Stimulated activated CD4-positive, alpha-beta T cell treated with anti-CD3 and anti-CD28 coated beads, Interleukin-2, amount 100 ng/mL, for 48 hours (primary cell): ENCODE results near the gene PPP6R3.

Experiments
- DNase-seq, 2 donors: peaks; one replicate each; pipeline ENCODE4 v3.0.0-alpha.2; 2020

PPP6R3 gene

GRCh38 chr11:68569357-68569756 lies 108.8 kb downstream of the PPP6R3 start:
- DNase-seq: no peak

GRCh38 chr11:68570691-68571090 lies 110.1 kb downstream of the PPP6R3 start:
- DNase-seq: no peak

- no peak for DNase-seq
These were observed 113.8 kb downstream of the PPP6R3 start for GRCh38 chr11:68574308-68574707.

GRCh38 chr11:68575025-68575665 lies 114.6 kb downstream of the PPP6R3 start:
- DNase-seq: no peak

GRCh38 chr11:68579455-68579854 lies 118.9 kb downstream of the PPP6R3 start:
- no peak for DNase-seq

- no peak for DNase-seq
These were observed 120.9 kb downstream of the PPP6R3 start for GRCh38 chr11:68581439-68581838.

GRCh38 chr11:68581901-68582300 lies 121.3 kb downstream of the PPP6R3 start:
- DNase-seq: no peak

- no peak for DNase-seq
These were observed 122.0 kb downstream of the PPP6R3 start for GRCh38 chr11:68582416-68583040.

GRCh38 chr11:68583041-68583446 lies 122.5 kb downstream of the PPP6R3 start:
- DNase-seq: no peak

GRCh38 chr11:68584097-68584496 lies 123.5 kb downstream of the PPP6R3 start:
- DNase-seq: peak; percentile 55 to 65

GRCh38 chr11:68584991-68585524 lies 124.5 kb downstream of the PPP6R3 start:
- DNase-seq: no peak

- no peak for DNase-seq
These were observed 129.1 kb downstream of the PPP6R3 start for GRCh38 chr11:68589547-68590216.

- DNase-seq: no peak
These were observed 131.2 kb downstream of the PPP6R3 start for GRCh38 chr11:68591719-68592118.

GRCh38 chr11:68593441-68593840 lies 132.9 kb downstream of the PPP6R3 start:
- DNase-seq: no peak

GRCh38 chr11:68594123-68594522 lies 133.6 kb downstream of the PPP6R3 start:
- DNase-seq: no peak

- DNase-seq: no peak
These were observed 135.7 kb downstream of the PPP6R3 start for GRCh38 chr11:68596231-68596630.

GRCh38 chr11:68598816-68599653 lies 138.5 kb downstream of the PPP6R3 start:
- no peak for DNase-seq

- DNase-seq: no peak
These were observed 140.6 kb downstream of the PPP6R3 start for GRCh38 chr11:68601147-68601546.

- DNase-seq: no peak
These were observed 149.2 kb downstream of the PPP6R3 start for GRCh38 chr11:68609761-68610160.

GRCh38 chr11:68610452-68611116 lies 150.0 kb downstream of the PPP6R3 start:
- no peak for DNase-seq

- DNase-seq: no peak
These were observed 155.1 kb downstream of the PPP6R3 start for GRCh38 chr11:68615657-68616056.
